GM12878 (cell line): ENCODE measurements around the gene SRGAP1. TPM values are rescaled to one million over a fixed set of nuclear protein-coding genes. Genes with fewer than 3 reads are reported as not detected.

Experiments used
- ATAC-seq: fragments of 200-7000 bp; cut with Tn5 transposase; 3 replicates; pipeline ENCODE4 v1.9.1; 2020; ENCODE audit warnings: mild to moderate bottlenecking, moderate library complexity
- BruUV-seq: library from RNA; stranded (reverse); fragments of 400-500 nt; replicated peaks from 2 replicates; lab custom pipeline; 2021; lab: Mats Ljungman, UMichigan
- CTCF ChIA-PET: fragments of 300-600 bp; sonication (Branson Sonifier 250); formaldehyde crosslinking; extraction: SDS; loops from one replicate; lab custom pipeline; 2021; ENCODE audit warnings: inconsistent platforms; lab: Yijun Ruan, JAX
- POLR2A ChIA-PET: fragments of 350-600 bp; formaldehyde crosslinking; extraction: SDS; loops from one replicate; lab custom pipeline; 2021; ENCODE audit warnings: inconsistent platforms; lab: Charles Lee
- RAD21 ChIA-PET: fragments of 300-600 bp; sonication (Branson Sonifier 250); formaldehyde crosslinking; loops from one replicate; lab custom pipeline; 2023; ENCODE audit warnings: antibody characterized with exemption; ENCODE audit not compliant: unreplicated experiment; lab: Charles Lee
- SMC1A ChIA-PET: fragments of 300-600 bp; sonication (Branson Sonifier 250); formaldehyde crosslinking; loops from one replicate; lab custom pipeline; 2023; ENCODE audit not compliant: unreplicated experiment, uncharacterized antibody; lab: Charles Lee
- DNase-seq: peaks from one replicate; pipeline ENCODE4 v3.0.0-alpha.2; 2011; ENCODE audit warnings: low read depth, low spot score
- FAIRE-seq: peaks from 3 replicates; lab custom pipeline; 2011; peaks lifted over from hg19 to GRCh38; lab: Jason Lieb, UNC
- H2AFZ ChIP-seq: 2 replicates; pipeline ENCODE4 v1.6.0; 2011; ENCODE audit warnings: low read depth, low read length, control low read depth; ENCODE audit not compliant: control insufficient read depth
- H3K27ac ChIP-seq: 2 replicates; pipeline ENCODE4 v1.5.1; 2011; ENCODE audit warnings: control low read depth; ENCODE audit not compliant: control insufficient read depth, insufficient read depth
- H3K27me3 ChIP-seq, 2 experiments: replicated peaks in 1 of 2; 2 replicates each; pipeline versions ENCODE4 v1.6.0 to v1.6.1; 2011; ENCODE audit warnings: low read length in 1 of 2; ENCODE audit not compliant: control insufficient read depth in 2 of 2, insufficient read depth in 2 of 2
- H3K36me3 ChIP-seq, 2 experiments: 2 replicates each; pipeline ENCODE4 v1.5.1; 2011; ENCODE audit warnings: low read length in 1 of 2; ENCODE audit not compliant: control insufficient read depth in 2 of 2, insufficient read depth in 2 of 2
- H3K4me1 ChIP-seq: 2 replicates; pipeline ENCODE4 v1.6.1; 2011; ENCODE audit warnings: mild to moderate bottlenecking, low read length, moderate library complexity, mixed read lengths; ENCODE audit not compliant: control insufficient read depth, insufficient read depth
- H3K4me2 ChIP-seq: 2 replicates; pipeline ENCODE4 v1.6.0; 2011; ENCODE audit warnings: control low read depth; ENCODE audit not compliant: control insufficient read depth, insufficient read depth
- H3K4me3 ChIP-seq: fragments of 200-600 bp; sonication (generic); 2 replicates; pipeline ENCODE4 v1.5.1; 2016
- H3K79me2 ChIP-seq: 2 replicates; pipeline ENCODE4 v1.6.0; 2011; ENCODE audit warnings: low read length; ENCODE audit not compliant: control insufficient read depth, insufficient read depth
- H3K9ac ChIP-seq: 2 replicates; pipeline ENCODE4 v1.8.0; 2011; ENCODE audit warnings: low read length, control low read depth, mixed read lengths; ENCODE audit not compliant: control insufficient read depth, insufficient read depth
- H3K9me3 ChIP-seq: replicated peaks from 3 replicates; pipeline ENCODE4 v1.5.1; 2011; ENCODE audit warnings: mild to moderate bottlenecking, low read length; ENCODE audit not compliant: control insufficient read depth, insufficient read depth
- H4K20me1 ChIP-seq: 2 replicates; pipeline ENCODE4 v1.6.0; 2011; ENCODE audit not compliant: control insufficient read depth, insufficient read depth
- CHD1 ChIP-seq: IDR thresholded peaks from 2 replicates; pipeline ENCODE4 v1.6.1; 2012; ENCODE audit warnings: low read depth, low read length, improper control_type of control experiment
- EED ChIP-seq: sonication (generic); IDR thresholded peaks from 2 replicates; pipeline ENCODE4 v1.6.1; 2016; ENCODE audit warnings: antibody characterized with exemption, low read depth
- WGBS: methylation state at CpG from one replicate; pipeline ENCODE4 v1.1.6; 2016; ENCODE audit warnings: low lambda C conversion rate; ENCODE audit not compliant: insufficient replicate concordance, insufficient coverage; ENCODE audit errors: missing lambda C conversion rate; 5-methylcytosine and 5-hydroxymethylcytosine counted together
- in situ Hi-C: fragments of 300-500 bp; cut with MboI; formaldehyde crosslinking; loops from 9 replicates; pipeline ENCODE4 v1.14.3; 2018; ENCODE audit warnings: mixed read lengths
- intact Hi-C: fragments of 100-400 bp; cut with micrococcal nuclease; formaldehyde crosslinking; loops from one replicate; pipeline ENCODE4 v1.14.2; 2022; ENCODE audit not compliant: unreplicated experiment
- polyA plus RNA-seq, 11 experiments: library from polyadenylated mRNA; depleted of rRNA in 4 of 11; unstranded in 6 of 11; stranded (reverse) in 5 of 11; fragments of >200 nt; fragmentation: Nextera tagmentation in 4 of 11; fragmentation: Illumina TruSeq in 1 of 11; extraction: Ambion mirVana in 4 of 11; extraction: Trizol in 1 of 11; gene quantifications; 1 replicate in 1 of 11; 2 replicates in 10 of 11; pipeline versions ENCODE4 v1.2.1 to v1.2.3, GENCODE V29; 2011 to 2016; ENCODE audit warnings: inconsistent platforms in 2 of 11, missing spikeins in 2 of 11, low read depth in 1 of 11
- total RNA-seq, 4 experiments: library from RNA; depleted of rRNA in 3 of 4; stranded (reverse); fragments of >200 nt in 3 of 4; fragmentation: Illumina TruSeq in 1 of 4; extraction: Trizol in 1 of 4; gene quantifications; 2 replicates each; pipeline versions ENCODE4 v1.2.1 to v1.2.3, GENCODE V29; 2013 to 2021
- TF ChIP-seq, protein P1 (sequence below): fragments of 450-650 bp; formaldehyde crosslinking; IDR thresholded peaks from 2 replicates; pipeline ENCODE4 v1.5.0; 2022; ENCODE audit warnings: mild to moderate bottlenecking, missing genetic modification characterization

The SRGAP1 gene
- total and polyA plus RNA-seq, 10 of the 15 experiments (the other 5 are each of a cell fraction or from before 2014, with no cell fraction given) = 0.16 to 0.85 (median 0.46) TPM

GRCh38 chr12:63900922-63901793 is 56.7 kb downstream of the SRGAP1 start (continued):
- TF ChIP-seq, protein P1, sequence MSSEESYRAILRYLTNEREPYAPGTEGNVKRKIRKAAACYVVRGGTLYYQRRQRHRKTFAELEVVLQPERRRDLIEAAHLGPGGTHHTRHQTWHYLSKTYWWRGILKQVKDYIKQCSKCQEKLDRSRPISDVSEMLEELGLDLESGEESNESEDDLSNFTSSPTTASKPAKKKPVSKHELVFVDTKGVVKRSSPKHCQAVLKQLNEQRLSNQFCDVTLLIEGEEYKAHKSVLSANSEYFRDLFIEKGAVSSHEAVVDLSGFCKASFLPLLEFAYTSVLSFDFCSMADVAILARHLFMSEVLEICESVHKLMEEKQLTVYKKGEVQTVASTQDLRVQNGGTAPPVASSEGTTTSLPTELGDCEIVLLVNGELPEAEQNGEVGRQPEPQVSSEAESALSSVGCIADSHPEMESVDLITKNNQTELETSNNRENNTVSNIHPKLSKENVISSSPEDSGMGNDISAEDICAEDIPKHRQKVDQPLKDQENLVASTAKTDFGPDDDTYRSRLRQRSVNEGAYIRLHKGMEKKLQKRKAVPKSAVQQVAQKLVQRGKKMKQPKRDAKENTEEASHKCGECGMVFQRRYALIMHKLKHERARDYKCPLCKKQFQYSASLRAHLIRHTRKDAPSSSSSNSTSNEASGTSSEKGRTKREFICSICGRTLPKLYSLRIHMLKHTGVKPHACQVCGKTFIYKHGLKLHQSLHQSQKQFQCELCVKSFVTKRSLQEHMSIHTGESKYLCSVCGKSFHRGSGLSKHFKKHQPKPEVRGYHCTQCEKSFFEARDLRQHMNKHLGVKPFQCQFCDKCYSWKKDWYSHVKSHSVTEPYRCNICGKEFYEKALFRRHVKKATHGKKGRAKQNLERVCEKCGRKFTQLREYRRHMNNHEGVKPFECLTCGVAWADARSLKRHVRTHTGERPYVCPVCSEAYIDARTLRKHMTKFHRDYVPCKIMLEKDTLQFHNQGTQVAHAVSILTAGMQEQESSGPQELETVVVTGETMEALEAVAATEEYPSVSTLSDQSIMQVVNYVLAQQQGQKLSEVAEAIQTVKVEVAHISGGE (CRISPR knock-in tag) = no peak
- TF ChIP-seq EED = no peak

DNA sequence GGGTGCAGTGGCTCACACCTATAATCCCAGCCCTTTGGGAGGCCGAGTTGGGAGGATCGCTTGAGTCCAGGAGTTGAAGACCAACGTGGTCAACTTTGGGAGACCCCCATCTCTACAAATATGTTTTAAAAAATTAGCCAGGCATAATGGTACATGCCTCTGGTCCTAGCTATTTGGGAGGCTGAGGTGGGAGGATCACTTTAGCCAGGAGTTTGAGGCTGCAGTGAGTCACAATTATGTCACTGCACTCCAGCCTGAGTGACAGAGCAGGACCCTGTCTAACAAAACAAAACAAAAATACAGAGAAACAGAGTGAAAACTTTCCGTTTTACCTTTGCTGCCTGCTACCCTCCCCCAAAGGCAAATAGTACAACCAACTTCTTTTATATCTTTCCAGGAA is 60.2 kb downstream of the SRGAP1 start:
- ATAC-seq = no peak
- intact Hi-C loops = no loop called here
- no TSS peak for BruUV-seq
- Histone ChIP-seq H2AFZ (no peak overlapping the region), H3K9ac (no peak overlapping the region), H3K4me2 (no peak overlapping the region)
- no peak for TF ChIP-seq CHD1
- TF ChIP-seq, all 136 proteins: peak for 0
- Histone ChIP-seq H4K20me1 (no peaks in the 10 kb centered on the region), H3K79me2 (no peaks in the 10 kb centered on the region), H3K9me3 (no peaks in the 10 kb centered on the region), H3K27me3 (no peaks in the 10 kb centered on the region), H3K27ac (no peak overlapping the region), H3K4me1 (no peaks in the 10 kb centered on the region), H3K4me3 (no peak overlapping the region), H3K36me3 (no peaks in the 10 kb centered on the region)
- ChIA-PET SMC1A (interaction anchor here (1.3 kb wide), 1 partner anchor 16 kb away, joined by 4 read pairs; no protein-coding TSS in a partner anchor), RAD21 (no interaction called here), CTCF (no interaction called here), POLR2A (no interaction called here)
- WGBS = 18% methylated on average over 4 of the region's 4 CpGs
- no peak for FAIRE-seq
- DNase-seq = no peak
- in situ Hi-C loops = no loop called here
